ENCODE measurements around the gene SCGB1A1. TPM values are rescaled to one million over a fixed set of nuclear protein-coding genes. Genes with fewer than 3 reads are reported as not detected.

SCGB1A1 gene
- total RNA-seq, 1 experiment from 2014 or later = not detected

DNA sequence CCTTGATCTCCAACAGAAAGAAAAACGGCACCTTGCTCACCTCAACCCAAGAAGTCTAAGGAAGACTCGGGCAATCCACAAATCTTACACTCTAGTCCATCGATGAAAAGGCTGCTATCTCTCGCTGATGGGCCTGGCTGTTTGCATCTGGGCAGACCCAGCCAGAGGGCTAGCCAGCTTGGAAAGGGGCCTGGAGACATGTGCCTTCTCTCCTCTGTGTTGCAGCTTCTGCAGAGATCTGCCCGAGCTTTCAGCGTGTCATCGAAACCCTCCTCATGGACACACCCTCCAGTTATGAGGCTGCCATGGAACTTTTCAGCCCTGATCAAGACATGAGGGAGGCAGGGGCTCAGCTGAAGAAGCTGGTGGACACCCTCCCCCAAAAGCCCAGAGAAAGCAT is 3.2 kb downstream of the SCGB1A1 start:
- DNase-seq (ENCODE audit: low read depth) = no peak

DNA sequence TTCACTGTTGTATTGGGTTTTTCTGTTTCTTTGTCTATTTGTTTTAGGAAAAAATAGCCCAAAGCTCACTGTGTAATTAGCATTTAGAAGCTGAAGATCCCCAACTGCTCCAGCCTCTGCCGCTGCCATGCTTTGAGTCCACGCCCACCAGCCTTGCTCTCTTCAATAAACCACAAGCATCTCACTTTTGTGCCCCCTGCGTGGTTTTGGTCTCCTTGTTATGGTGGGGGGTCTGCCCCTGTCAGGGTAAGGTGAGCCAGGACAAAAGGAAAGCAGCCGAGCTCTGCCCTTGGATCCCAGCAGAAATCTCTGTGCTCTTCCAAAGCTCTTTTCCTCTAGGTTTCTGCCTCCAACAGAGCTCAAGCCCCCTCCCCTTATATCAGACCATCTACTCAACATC is 4.2 kb downstream of the SCGB1A1 start:
- no peak for DNase-seq (ENCODE audit: low read depth)

DNA sequence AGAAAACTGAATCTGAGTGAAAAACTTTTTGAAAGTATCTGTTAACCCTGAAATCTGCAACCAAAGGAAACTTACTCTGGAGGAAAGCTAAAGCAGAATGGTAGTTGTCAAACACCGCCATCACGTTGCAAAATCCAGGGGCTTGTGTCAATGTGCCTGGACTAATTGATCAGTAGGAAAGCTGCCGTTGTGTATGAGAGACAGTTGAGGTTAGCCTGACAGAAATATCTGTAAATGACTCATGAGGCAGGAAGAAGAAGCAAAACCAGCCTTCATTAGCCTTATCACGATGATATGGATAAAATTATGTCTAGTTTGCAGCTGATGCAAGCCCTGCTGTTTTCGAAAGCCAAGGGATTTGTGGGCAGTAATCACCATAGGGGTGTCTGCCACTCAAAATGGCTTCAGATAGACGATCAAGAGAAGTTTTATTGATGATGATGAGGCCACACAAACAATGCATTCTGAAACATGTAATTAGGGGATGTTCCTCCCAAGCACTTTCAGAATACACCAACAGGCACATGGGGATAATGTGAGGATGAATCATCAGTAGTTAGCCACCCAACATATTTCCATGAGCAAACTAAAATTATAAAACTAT is 8.9 kb downstream of the SCGB1A1 start:
- peak; percentile 55 for DNase-seq (ENCODE audit: low read depth)

DNA sequence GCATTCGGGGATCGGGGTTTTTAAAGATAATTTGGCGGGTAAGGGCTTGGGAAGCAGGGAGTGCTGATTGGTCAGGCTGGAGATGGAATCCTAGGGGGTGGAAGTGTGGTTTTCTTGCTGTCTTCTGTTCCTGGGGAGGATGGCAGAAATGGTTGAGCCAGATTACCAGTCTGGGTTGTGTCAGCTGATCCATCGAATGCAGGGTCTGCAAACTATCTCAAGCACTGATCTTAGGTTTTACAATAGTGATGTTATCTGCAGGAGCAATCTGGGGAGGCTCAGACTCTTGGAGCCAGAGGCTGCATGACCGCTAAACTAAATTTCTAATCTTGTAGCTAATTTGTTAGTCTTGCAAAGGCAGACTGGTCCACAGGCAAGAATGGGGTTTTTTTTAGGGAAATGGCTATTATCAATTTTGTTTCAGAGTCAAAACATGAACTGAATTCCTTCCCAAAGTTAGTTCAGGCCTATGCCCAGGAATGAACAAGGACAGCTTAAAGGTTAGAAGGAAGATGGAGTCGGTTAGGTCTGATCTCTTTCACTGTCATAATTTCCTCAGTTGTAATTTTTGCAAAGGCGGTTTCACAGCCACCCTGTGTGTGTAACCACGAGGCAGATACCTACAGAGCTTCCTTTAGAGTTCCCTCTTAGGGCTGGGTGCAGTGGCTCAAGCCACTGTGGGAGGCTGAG is 10.2 kb downstream of the SCGB1A1 start:
- no peak for DNase-seq (ENCODE audit: low read depth)

DNA sequence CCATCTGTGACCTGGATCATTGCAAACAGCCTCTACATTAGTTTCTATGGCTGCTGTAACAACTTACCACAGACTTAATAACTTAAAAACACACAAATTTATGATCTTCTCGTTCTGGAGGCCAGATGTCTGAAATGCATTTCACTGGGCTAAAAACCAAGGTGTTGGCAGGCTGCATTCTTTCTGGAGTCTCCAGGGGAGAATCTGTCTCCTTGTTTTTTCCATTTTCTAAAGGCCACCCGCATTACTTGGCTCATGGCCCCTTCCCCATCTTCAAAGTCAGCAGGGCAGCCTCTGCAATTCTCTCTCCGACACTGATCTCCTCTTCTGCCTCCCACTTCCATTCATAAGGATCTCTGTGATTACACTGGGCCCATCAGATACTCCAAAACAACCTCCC is 11.6 kb downstream of the SCGB1A1 start:
- no peak for DNase-seq (ENCODE audit: low read depth)

DNA sequence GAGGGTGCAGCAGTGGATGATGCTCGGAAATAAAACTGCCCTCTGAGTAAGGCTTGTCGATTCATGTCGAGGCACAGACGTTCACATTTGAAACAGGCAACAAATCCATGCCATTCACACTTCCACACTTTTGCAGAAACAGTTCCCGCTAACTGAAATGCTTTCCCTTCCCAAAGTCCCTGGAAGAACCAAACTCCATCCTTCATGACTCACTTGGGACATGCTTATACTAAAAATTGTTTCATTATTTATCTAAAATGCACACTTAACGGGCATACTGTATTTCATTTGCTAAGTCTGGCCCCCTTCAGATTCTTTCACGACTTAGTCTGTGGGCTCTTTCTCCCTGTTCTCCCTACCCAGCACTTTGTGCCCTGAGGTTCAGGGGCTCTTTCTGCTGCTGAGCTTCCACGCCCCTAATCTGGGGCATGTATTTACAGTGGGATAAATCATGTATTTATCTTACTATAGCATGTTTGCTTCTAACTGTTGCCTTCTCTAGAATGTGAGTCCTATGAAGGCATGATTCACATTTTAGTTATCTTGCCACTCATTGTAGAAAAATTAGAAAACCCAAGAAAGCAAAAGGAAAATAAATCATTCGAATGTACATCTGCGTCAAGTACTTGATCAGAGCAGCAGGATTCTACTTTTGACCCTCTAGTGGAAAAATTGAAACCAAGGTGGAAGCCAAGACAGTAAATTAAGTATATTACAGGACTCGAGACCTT is 12.5 kb downstream of the SCGB1A1 start:
- peak; percentile 34 for DNase-seq (ENCODE audit: low read depth)

DNA sequence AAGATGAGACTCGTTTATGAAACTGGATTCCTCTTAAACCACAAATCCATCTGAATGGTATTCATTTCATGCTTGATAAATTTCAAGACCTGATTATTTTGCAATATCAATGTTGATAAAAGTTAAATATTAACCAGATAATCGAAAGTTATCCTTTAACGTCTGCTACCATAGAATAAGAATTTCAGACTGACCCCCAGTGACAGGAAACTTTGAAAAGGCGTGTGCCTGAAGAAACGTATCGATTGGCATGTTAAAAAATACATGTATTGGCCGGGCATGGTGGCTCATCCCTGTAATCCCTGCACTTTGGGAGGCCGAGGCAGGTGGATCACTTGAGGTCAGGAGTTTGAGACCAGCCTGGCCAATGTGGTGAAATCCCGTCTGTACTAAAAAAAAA is 13.9 kb downstream of the SCGB1A1 start:
- no peak for DNase-seq (ENCODE audit: low read depth)

DNA sequence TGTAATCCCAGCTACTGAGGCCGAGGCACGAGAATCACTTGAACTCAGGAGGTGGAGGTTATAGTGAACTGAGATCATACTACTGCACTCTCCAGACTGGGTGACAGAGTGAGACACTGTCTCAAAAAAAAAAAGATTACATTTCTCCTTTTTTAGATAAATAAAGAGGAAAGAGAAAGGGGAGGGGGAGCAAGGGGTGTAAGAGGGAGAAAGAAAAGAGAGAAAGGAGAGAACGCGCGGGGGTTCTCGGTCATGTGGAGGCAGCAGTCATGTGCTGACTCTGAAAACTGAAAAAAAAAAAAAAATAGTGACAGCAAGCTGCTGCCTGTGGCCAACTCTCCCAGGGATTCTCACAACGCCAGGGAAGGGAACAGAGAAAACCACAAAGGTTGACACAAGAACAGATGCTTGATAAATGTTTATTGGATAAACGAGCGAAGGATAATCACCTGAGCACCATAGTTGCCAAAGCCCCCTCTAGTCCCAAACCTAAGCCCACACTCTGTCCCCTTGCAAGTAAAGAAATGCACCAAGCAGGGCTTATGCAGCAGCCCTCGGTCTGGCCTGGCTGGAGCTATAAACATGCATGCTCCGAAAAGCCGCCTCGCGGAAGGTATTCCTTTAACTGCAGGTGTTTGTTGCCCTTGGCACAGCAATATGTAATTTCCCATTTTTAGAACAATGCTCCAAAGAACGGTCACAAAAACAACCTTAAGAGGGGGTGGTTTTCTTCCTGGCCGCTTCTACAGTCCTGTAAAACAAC is 14.5 kb downstream of the SCGB1A1 start:
- no peak for DNase-seq (ENCODE audit: low read depth)

DNA sequence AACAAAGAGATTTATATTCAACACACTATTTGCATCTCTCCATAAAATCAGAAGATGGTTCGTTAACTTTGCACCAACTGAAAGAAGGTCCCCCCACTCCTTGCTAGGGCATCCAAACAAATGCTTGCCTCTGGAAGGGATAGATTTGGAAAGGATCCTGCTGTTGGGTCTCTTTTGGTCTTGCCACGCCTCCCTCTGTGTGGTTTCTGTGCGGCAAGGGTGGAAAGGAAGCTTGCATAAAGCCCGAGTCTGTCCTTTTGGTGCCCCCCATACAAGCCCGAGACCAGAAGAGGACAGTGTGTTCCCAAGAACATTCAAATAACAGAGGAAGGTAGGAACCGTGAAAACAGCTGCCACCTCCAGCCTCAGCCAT is 15.1 kb downstream of the SCGB1A1 start:
- no peak for DNase-seq (ENCODE audit: low read depth)

DNA sequence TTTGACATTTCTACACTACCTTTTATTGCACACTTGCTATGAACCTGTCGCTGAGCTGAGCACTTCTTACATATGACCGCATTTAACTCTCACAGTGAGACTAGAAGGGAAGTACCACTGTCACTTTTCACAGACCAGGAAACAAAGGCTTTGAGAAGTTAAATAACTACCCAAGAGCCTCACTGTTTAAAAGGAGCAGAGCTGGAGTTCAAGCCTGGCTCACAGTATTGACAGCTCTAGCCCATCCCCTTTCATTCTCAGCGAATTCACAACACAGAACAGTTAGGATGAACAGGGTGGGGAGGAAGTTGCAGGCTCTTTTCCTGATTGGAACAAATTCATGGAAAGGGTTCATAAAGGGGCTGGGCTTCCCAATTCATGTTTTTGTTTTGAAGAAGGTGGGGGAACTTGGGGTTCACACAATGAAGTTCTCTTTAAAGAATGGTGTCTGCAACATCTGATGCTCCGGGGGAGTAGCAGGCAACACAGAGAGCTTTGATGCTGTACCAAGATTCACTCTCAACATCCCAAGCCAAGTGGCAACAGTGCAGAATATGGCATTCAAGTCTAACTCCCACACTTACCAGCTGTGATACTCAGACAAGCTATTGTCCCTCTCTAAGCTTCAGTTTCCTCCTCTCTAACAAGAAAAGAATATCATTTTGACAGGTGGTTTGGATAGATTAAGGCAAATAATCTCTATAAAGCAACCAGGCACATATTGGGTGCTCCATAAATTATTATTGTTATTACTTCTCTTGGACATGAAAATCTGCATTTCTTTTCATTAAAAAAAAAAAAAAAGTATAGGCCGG is 17.2 kb downstream of the SCGB1A1 start:
- DNase-seq (ENCODE audit: low read depth) = no peak

DNA sequence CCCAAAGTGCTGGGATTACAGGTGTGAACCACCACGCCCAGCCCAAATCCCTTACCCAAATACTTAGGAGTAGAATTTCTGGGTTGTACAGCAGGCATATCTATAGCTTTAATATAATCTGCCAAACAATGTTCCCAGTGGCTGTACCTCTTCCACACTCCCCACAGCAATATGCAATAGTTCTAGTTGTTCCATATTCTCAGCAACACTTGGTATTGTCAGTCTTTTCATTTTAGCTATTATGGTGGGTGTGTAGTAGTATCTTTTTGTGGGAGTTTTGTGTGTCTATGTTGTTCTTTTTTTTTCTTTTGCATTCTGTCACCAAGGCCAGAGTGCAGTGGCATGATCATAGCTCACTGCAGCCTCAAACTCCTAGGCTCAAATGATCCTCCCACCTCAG is 18.8 kb downstream of the SCGB1A1 start:
- DNase-seq (ENCODE audit: low read depth) = no peak

DNA sequence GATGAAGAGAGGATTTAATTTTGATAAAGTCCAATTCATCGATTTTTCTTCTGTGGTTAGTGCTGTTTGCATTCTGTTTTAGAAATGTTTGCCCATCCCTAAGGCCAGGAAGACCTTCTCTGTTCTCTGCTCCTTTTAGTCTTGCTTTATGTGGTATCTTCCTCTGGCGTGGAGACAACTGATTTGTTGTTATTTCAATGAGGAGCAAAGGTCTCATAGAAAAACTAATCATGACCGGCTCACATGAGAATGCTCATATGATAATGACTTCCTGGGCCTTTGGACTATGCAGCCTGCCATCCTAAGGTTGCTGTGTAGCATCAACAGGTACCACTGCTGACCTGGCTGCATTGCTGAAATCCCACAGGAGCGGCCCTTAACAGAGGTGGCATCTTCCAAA is 19.8 kb downstream of the SCGB1A1 start:
- no peak for DNase-seq (ENCODE audit: low read depth)

DNA sequence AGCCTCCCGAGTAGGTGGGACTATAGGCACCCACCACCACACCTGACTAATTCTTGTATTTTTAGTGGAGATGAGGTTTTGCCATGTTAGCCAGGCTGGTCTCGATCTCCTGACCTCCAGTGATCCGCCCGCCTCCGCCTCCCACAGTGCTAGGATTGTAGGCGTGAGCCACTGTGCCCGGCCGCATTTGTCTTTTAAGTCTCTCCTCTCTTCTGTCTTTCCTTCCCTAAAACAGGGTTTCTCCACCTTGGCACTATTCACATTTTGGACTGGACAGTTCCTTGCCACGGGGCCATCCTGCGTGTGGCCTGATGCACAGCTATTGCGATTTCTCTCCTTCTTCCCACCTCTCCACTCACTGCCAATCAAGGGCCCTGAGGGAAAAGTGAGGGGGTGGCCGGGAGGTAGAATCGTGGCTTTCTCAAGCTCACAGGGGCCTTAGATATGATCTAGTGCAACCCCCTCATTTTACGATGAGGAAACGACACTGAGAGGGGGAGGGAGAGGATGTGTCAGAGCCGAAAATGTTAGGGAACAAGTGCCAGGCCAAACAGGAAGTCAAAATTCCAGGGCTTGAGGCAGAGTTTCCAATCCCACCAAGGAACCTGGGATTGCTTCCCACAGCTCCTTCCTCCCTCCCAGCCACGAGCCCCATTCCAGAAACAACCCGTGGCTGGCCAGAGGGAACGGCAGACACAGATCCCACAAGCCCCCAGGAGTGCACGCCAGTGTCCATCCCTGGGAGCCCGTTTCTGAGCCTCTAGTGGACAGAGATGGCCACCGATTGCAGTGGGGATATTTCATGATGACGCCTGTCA is 21.2 kb downstream of the SCGB1A1 start:
- peak; percentile 73 for DNase-seq (ENCODE audit: low read depth)

DNA sequence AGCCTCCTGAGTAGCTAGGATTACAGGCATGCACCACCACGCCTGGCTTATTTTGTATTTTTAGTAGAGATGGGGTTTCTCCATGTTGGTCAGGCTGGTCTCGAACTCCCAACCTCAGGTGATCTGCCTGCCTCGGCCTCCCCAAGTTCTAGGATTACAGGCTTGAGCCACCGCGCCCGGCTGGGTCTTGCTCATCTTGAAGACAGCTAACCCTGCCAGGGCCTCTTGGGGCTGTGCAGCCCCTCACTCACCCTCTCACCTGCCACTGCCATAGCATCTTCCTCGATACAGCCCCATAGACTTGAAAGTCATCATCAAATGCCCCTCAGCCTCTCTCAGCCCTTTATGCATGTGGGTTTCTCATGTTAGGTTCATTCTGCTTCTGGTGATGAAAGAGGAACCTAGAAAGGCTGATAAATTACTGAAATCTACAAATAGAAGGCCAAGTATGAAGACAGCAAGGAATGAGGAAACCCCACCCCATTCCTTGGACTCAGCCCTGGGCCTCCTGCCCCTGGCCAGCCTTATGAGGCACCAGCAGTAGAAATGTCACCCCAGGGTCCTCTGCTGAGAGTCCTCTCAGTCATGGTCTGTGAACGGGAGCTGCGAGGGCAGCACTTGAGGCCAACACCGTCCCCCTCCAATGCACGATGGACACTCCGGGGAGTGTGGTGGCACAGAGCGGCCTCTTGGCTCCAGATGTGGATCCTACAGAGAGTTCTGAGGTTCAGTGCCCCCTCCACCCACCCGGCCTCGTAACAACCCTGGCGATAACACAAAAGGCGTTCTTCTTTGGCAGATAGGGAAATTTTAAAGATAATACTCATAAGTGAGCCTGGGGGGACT is 24.8 kb downstream of the SCGB1A1 start:
- no peak for DNase-seq (ENCODE audit: low read depth)

DNA sequence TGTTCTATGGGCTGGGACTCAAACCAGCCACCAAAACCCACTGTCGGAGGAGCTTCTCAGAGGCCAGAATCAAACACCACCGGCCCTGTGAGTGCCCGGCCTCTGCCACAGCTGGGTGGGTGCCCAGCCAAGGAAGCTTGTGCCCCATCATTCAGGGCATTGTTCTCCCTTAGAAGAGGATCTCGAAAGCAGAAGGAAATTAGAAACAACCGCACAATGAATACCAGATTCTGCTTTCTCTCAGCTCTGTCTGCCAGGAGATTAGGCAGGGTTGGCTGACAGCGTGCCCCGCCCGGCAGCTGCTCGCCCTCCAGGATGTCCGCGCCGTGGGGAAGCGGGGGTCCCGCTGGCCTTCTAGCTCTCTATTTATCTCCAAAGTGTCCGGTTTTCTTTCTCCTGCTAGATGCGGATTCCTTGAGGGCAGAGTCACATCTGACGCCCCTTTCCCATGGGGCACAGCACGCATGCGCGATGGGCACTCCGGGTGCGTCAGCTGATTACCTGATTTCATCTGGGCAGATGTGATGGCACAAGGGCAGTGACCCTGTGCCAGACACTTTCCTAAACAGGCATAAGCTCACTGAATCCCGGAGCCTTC is 25.5 kb downstream of the SCGB1A1 start:
- peak; percentile 63 for DNase-seq (ENCODE audit: low read depth)

DNA sequence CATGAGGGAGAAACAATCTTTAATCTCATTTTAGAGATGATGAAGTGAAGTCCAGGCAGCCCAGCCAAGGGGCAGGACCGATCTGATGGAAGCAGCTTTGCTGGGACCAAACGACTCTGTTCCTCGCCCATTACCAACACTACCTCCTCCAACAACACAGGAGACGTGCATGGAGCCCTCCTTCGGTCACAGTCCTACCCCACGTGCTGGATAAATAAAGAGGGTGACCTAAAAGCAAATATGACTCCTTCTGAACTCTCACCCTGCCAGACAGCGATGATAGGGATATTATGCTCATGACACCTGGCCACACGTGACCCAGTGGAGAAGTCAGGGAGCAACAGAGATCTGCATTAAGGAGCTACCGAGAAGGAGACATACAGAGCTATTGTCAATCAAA is 26.0 kb downstream of the SCGB1A1 start:
- DNase-seq (ENCODE audit: low read depth) = no peak

DNA sequence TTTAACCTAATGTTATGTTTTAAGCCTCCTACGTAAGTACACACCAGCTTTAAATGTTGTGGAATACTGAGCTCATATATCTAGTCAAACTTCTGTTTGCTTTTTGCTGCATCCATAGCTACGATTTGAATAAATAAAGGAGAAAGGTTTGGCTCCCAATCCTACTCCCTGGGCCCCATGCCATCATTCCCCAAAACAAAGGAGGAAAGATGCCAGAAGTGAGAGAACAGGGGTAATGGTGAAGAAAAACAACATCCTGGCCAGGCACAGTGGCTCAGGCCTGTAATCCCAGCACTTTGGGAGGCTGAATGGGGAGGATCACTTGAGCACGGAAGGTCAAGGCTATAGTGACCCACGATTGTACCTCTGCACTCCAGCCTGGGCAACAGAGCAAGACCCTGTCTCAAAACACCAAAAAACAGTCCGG is 26.5 kb downstream of the SCGB1A1 start:
- DNase-seq (ENCODE audit: low read depth) = no peak

DNA sequence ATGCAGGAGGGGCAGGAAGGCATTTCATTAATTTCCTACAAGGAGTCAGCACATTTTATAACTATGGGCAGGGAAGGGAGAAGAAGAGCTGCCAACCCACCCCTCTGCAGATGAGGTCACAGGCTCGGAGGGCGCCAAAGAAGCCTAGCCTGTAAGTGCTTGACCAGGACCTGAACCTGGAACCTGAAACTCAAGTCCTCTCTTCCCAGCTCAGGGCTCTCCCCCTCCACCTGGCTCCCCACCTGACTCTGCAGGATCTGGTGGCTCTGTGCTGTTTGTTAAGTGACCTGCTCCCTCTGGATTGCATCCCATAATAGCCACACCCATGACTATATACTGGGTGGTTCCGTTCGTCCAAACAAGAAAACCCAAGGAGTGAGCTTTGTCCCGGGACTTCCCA is 27.3 kb downstream of the SCGB1A1 start:
- no peak for DNase-seq (ENCODE audit: low read depth)

DNA sequence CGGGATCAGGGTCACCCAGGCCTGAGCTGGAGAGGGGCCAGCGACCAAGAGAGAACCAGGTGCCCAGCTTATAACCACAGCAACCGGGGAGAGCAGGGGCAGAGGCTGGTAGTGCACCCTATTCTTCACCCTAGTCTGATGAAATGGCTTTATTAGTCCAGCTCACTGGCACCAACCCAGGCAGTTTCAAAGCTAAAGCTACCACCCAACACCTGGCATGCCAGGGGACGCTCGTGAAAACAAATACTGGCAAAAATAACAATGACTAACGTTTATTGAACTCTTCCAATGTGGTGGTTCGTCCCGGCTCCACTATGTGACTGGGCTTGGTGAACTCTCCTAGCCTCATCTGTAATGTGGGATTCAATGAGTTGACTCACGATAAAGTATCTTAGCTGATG is 30.6 kb downstream of the SCGB1A1 start:
- no peak for DNase-seq (ENCODE audit: low read depth)

All from RPMI7951 (cell line).